Measurements from ENCODE around the gene SLCO3A1. TPM values are rescaled to one million over a fixed set of nuclear protein-coding genes. Genes with fewer than 3 reads are reported as not detected.

Gene SLCO3A1
- total RNA-seq, 1 experiment from 2014 or later, result 5.1 TPM

GRCh38 chr15:92109191-92109873 is 255.8 kb downstream of the SLCO3A1 start:
- H3K4me1 ChIP-seq (ENCODE audit: control insufficient read depth in 1 of 2, insufficient read depth in 2 of 2, low read length in 2 of 2), result no peaks in the 10 kb centered on the region
- ChIA-PET CTCF (no interaction called here), POLR2A (no interaction called here), RAD21 (ENCODE audit: low non-redundant PET in 1 of 2, low total read pairs in 2 of 2, uncharacterized antibody in 2 of 2, unreplicated experiment in 2 of 2) (no interaction called here)
- BruUV-seq (replicated peaks), result no TSS peak
- H3K27me3 ChIP-seq (ENCODE audit: insufficient read depth, low read length), result 0 out of 2 replicates have a peak, but pooled peaks cover 4% of the 10 kb centered on the region
- no peak overlapping the region for H3K4me3 ChIP-seq (replicated peaks in 1 of 2; ENCODE audit: low read depth in 1 of 2, low read length in 2 of 2)
- H3K79me2 ChIP-seq (ENCODE audit: insufficient read depth, low read length), result no peaks in the 10 kb centered on the region
- intact Hi-C loops (cut with micrococcal nuclease), result no loop called here
- H3K4me2 ChIP-seq (ENCODE audit: low read length), result no peak overlapping the region
- H3K9me3 ChIP-seq (ENCODE audit: control insufficient read depth in 1 of 2, insufficient read depth in 1 of 2, low read depth in 1 of 2, low read length in 2 of 2), result no peaks in the 10 kb centered on the region
- ATAC-seq (no peak), DNase-seq (ENCODE audit: low read depth, low spot score) (no peak)
- H3K27ac ChIP-seq (ENCODE audit: low read depth, low read length), result no peak overlapping the region
- no peak overlapping the region for H3K9ac ChIP-seq (ENCODE audit: low read length)
- no peaks in the 10 kb centered on the region for H3K9me2 ChIP-seq (ENCODE audit: insufficient read depth)
- H2AFZ ChIP-seq (ENCODE audit: low read depth, low read length, poor library complexity, severe bottlenecking), result no peak overlapping the region
- H3K36me3 ChIP-seq (ENCODE audit: control insufficient read depth in 1 of 2, insufficient read depth in 2 of 2, low read length in 2 of 2), result no peaks in the 10 kb centered on the region
- TF ChIP-seq EZH2phosphoT487 (IDR thresholded peaks at IDR 0.05; ENCODE audit: borderline replicate concordance) (no peak), SIN3A (IDR thresholded peaks at IDR 0.05; ENCODE audit: low read depth) (no peak), ZFX (IDR thresholded peaks at IDR 0.05) (no peak), FOSL1 (IDR thresholded peaks at IDR 0.05; ENCODE audit: low read depth) (no peak), ZNF274 (IDR thresholded peaks at IDR 0.05; ENCODE audit: low read depth, low read length) (no peak), YY1 (IDR thresholded peaks at IDR 0.05; ENCODE audit: extremely low read depth, insufficient replicate concordance, low read depth, low read length) (no peak)
- TF ChIP-seq, protein P1, sequence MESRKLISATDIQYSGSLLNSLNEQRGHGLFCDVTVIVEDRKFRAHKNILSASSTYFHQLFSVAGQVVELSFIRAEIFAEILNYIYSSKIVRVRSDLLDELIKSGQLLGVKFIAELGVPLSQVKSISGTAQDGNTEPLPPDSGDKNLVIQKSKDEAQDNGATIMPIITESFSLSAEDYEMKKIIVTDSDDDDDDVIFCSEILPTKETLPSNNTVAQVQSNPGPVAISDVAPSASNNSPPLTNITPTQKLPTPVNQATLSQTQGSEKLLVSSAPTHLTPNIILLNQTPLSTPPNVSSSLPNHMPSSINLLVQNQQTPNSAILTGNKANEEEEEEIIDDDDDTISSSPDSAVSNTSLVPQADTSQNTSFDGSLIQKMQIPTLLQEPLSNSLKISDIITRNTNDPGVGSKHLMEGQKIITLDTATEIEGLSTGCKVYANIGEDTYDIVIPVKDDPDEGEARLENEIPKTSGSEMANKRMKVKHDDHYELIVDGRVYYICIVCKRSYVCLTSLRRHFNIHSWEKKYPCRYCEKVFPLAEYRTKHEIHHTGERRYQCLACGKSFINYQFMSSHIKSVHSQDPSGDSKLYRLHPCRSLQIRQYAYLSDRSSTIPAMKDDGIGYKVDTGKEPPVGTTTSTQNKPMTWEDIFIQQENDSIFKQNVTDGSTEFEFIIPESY (IDR thresholded peaks at IDR 0.05; ENCODE audit: extremely low read depth, insufficient replicate concordance, low read length), result no peak
- no peaks in the 10 kb centered on the region for H4K20me1 ChIP-seq (ENCODE audit: insufficient read depth)

DNA sequence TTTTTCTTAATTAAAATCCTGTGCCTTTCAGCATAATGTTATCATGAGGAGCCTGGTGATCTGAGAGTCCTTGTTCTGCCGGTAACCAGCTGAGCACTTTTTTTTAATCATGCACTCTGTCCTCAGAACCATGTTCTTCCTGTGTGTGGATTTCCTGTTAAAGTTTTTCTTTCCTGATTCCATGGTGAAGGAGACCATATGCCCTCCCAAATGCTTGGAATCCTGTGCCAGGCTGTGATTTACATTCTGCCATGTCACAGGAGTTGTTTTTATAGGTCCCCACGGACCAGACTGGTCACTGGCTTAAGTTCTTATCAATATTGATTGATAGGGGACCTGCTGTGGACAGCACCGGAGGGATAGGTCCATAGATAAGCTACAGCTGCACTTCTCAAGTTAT is 257.8 kb downstream of the SLCO3A1 start:
- H2AFZ ChIP-seq (ENCODE audit: low read depth, low read length, poor library complexity, severe bottlenecking), result no peak overlapping the region
- H3K79me2 ChIP-seq (ENCODE audit: insufficient read depth, low read length), result no peaks in the 10 kb centered on the region
- H3K36me3 ChIP-seq (ENCODE audit: control insufficient read depth in 1 of 2, insufficient read depth in 2 of 2, low read length in 2 of 2), result no peaks in the 10 kb centered on the region
- no peak overlapping the region for H3K27ac ChIP-seq (ENCODE audit: low read depth, low read length)
- no peak overlapping the region for H3K4me3 ChIP-seq (replicated peaks in 1 of 2; ENCODE audit: low read depth in 1 of 2, low read length in 2 of 2)
- no peaks in the 10 kb centered on the region for H3K4me1 ChIP-seq (ENCODE audit: control insufficient read depth in 1 of 2, insufficient read depth in 2 of 2, low read length in 2 of 2)
- intact Hi-C loops (cut with micrococcal nuclease), result no loop called here
- RAD21 ChIA-PET (ENCODE audit: low non-redundant PET in 1 of 2, low total read pairs in 2 of 2, uncharacterized antibody in 2 of 2, unreplicated experiment in 2 of 2), result no interaction called here
- ATAC-seq, result no peak
- DNase-seq (ENCODE audit: low read depth, low spot score), result no peak
- POLR2A ChIA-PET, result no interaction called here
- no peaks in the 10 kb centered on the region for H3K9me3 ChIP-seq (ENCODE audit: control insufficient read depth in 1 of 2, insufficient read depth in 1 of 2, low read depth in 1 of 2, low read length in 2 of 2)
- no peaks in the 10 kb centered on the region for H4K20me1 ChIP-seq (ENCODE audit: insufficient read depth)
- H3K9me2 ChIP-seq (ENCODE audit: insufficient read depth), result no peaks in the 10 kb centered on the region
- no peak overlapping the region for H3K9ac ChIP-seq (ENCODE audit: low read length)
- 0 out of 2 replicates have a peak, but pooled peaks cover 4% of the 10 kb centered on the region for H3K27me3 ChIP-seq (ENCODE audit: insufficient read depth, low read length)
- H3K4me2 ChIP-seq (ENCODE audit: low read length), result no peak overlapping the region
- BruUV-seq (replicated peaks), result no TSS peak
- CTCF ChIA-PET, result no interaction called here
- TF ChIP-seq YY1 (IDR thresholded peaks at IDR 0.05; ENCODE audit: extremely low read depth, insufficient replicate concordance, low read depth, low read length) (no peak), REST (IDR thresholded peaks at IDR 0.05; ENCODE audit: low read depth) (no peak), SRF (IDR thresholded peaks at IDR 0.05; ENCODE audit: low read depth) (no peak), EZH2phosphoT487 (IDR thresholded peaks at IDR 0.05; ENCODE audit: borderline replicate concordance) (no peak), POLR2A (IDR thresholded peaks at IDR 0.05; ENCODE audit: borderline replicate concordance, extremely low read depth, insufficient read depth, insufficient read length) (no peak), MAX (IDR thresholded peaks at IDR 0.05) (no peak), ZNF274 (IDR thresholded peaks at IDR 0.05; ENCODE audit: low read depth, low read length) (no peak), JUND (IDR thresholded peaks at IDR 0.05) (no peak), ZFX (IDR thresholded peaks at IDR 0.05) (no peak), TCF7L2 (IDR thresholded peaks at IDR 0.05; ENCODE audit: borderline replicate concordance, extremely low read depth, insufficient read depth, insufficient read length) (no peak), POLR2AphosphoS5 (IDR thresholded peaks at IDR 0.05; ENCODE audit: low read depth, low read length) (no peak), EZH2 (IDR thresholded peaks at IDR 0.05) (no peak)

Data from HCT116 (cell line).